OCI-LY7 (cell line): ENCODE data around the gene TMEM37.

Experiments
- CTCF ChIP-seq: fragments of 200-600 bp; sonication (generic); conservative IDR thresholded peaks from 2 replicates; pipeline ENCODE4 v1.5.1; 2014; ENCODE audit warnings: mild to moderate bottlenecking, antibody characterized with exemption, low read length, moderate library complexity, mixed read lengths
- EZH2phosphoT487 ChIP-seq: fragments of 200-600 bp; sonication (generic); IDR thresholded peaks from 2 replicates; pipeline ENCODE4 v1.6.1; 2018; ENCODE audit warnings: low read depth, borderline replicate concordance, mild to moderate bottlenecking, mixed run types, antibody characterized with exemption, low read length, moderate library complexity, mixed read lengths

GRCh38 chr2:119446037-119446436, 14.4 kb downstream of the TMEM37 start:
- TF ChIP-seq CTCF = no peak
- no peak for TF ChIP-seq EZH2phosphoT487
